Measurements from ENCODE around the gene SAMMSON. TPM values are rescaled to one million over a fixed set of nuclear protein-coding genes. Genes with fewer than 3 reads are reported as not detected.

The SAMMSON gene
- total RNA-seq, 1 experiment from 2014 or later = not detected

GRCh38 chr3:70028361-70028760, 28.8 kb downstream of the SAMMSON start:
- no peak overlapping the region for H3K4me3 ChIP-seq (ENCODE audit: low read depth in 2 of 2, low read length in 2 of 2)
- ChIA-PET POLR2A (no interaction called here), CTCF (no interaction called here)
- intact Hi-C loops (cut with micrococcal nuclease; ENCODE audit: unreplicated experiment) = no loop called here
- H3K27me3 ChIP-seq (ENCODE audit: control insufficient read depth, insufficient read depth, low read length) = no peaks in the 10 kb centered on the region
- no peaks in the 10 kb centered on the region for H3K9me3 ChIP-seq (ENCODE audit: control insufficient read depth, insufficient read depth, low read depth, low read length)
- no peaks in the 10 kb centered on the region for H3K4me1 ChIP-seq (ENCODE audit: control insufficient read depth, insufficient read depth, low read length)
- TF ChIP-seq SIN3A (IDR thresholded peaks at IDR 0.05; ENCODE audit: borderline replicate concordance, insufficient read depth, low read depth, low read length) = no peak
- no peak for TF ChIP-seq CTCF (IDR thresholded peaks at IDR 0.05)
- no peak for TF ChIP-seq POLR2AphosphoS5 (IDR thresholded peaks at IDR 0.05; ENCODE audit: low read depth, low read length)
- TF ChIP-seq TCF7L2 (IDR thresholded peaks at IDR 0.05; ENCODE audit: low read depth, low read length) = no peak
- TF ChIP-seq REST (IDR thresholded peaks at IDR 0.05; ENCODE audit: insufficient read depth in 1 of 2, low read depth in 2 of 2, low read length in 1 of 2) = no peak
- no peaks in the 10 kb centered on the region for H3K36me3 ChIP-seq (ENCODE audit: control insufficient read depth, insufficient read depth, low read length)
- in situ Hi-C loops (cut with HindIII; ENCODE audit: low pct_unique_long_range_greater_than_20kb, low sequenced_read_pairs) = no loop called here
- no peak for ATAC-seq
- no peak for DNase-seq (ENCODE audit: low read depth, low spot score)
- H3K27ac ChIP-seq (ENCODE audit: low read length) = no peak overlapping the region
- no TSS peak for BruUV-seq (replicated peaks)

GRCh38 chr3:70038693-70039092, 39.2 kb downstream of the SAMMSON start:
- Histone ChIP-seq H3K4me3 (ENCODE audit: low read depth in 2 of 2, low read length in 2 of 2) (no peak overlapping the region), H3K27ac (ENCODE audit: low read length) (no peak overlapping the region), H3K4me1 (ENCODE audit: control insufficient read depth, insufficient read depth, low read length) (no peaks in the 10 kb centered on the region), H3K27me3 (ENCODE audit: control insufficient read depth, insufficient read depth, low read length) (no peaks in the 10 kb centered on the region), H3K9me3 (ENCODE audit: control insufficient read depth, insufficient read depth, low read depth, low read length) (no peaks in the 10 kb centered on the region), H3K36me3 (ENCODE audit: control insufficient read depth, insufficient read depth, low read length) (no peaks in the 10 kb centered on the region)
- no peak for ATAC-seq
- intact Hi-C loops (cut with micrococcal nuclease; ENCODE audit: unreplicated experiment) = no loop called here
- ChIA-PET CTCF (no interaction called here), POLR2A (no interaction called here)
- no peak for TF ChIP-seq CTCF (IDR thresholded peaks at IDR 0.05)
- TF ChIP-seq SIN3A (IDR thresholded peaks at IDR 0.05; ENCODE audit: borderline replicate concordance, insufficient read depth, low read depth, low read length) = no peak
- no peak for TF ChIP-seq REST (IDR thresholded peaks at IDR 0.05; ENCODE audit: insufficient read depth in 1 of 2, low read depth in 2 of 2, low read length in 1 of 2)
- no peak for TF ChIP-seq POLR2AphosphoS5 (IDR thresholded peaks at IDR 0.05; ENCODE audit: low read depth, low read length)
- TF ChIP-seq TCF7L2 (IDR thresholded peaks at IDR 0.05; ENCODE audit: low read depth, low read length) = no peak
- in situ Hi-C loops (cut with HindIII; ENCODE audit: low pct_unique_long_range_greater_than_20kb, low sequenced_read_pairs) = no loop called here
- no peak for DNase-seq (ENCODE audit: low read depth, low spot score)
- BruUV-seq (replicated peaks) = no TSS peak
